ENCODE measurements around the gene ETFRF1.
A peak's percentile ranks its signal among the peaks of the same experiment; 100 is the strongest.

Gene ETFRF1

GRCh38 chr12:25195056-25195971 is at the start of gene ETFRF1, which contains the start of gene DNAI7:
Gene ETFRF1 (plus strand): TSS chr12:25195237. CDS start chr12:25203957, 8,720 bp downstream.
Gene DNAI7 (minus strand): TSS chr12:25195160. CDS start chr12:25195078, 82 bp downstream.
- peak; percentile 89 to 94 for DNase-seq (ENCODE audit: low read depth in 2 of 2)

DNA sequence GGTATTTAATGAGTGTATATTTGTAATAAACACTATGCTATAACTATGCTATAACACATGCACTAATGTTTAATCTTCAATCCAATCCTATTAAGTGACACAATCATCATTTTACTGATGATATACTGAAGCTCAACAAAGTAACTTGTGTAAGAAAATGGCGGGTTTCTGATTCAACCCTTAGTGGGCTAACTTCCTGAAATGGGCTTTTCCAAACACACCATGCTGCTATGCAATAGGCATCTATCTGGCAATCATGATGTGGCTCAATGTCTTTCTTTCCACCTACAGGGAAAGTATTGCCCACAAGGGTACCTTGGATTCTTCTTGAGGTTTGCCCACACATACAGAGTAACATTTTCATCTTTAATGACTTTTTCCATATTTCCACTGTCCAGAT is 48.4 kb upstream of the ETFRF1 start:
- DNase-seq (ENCODE audit: low read depth in 2 of 2) = no peak

GRCh38 chr12:25151476-25151875 is 43.6 kb upstream of the ETFRF1 start:
- no peak for DNase-seq (ENCODE audit: low read depth in 2 of 2)

DNA sequence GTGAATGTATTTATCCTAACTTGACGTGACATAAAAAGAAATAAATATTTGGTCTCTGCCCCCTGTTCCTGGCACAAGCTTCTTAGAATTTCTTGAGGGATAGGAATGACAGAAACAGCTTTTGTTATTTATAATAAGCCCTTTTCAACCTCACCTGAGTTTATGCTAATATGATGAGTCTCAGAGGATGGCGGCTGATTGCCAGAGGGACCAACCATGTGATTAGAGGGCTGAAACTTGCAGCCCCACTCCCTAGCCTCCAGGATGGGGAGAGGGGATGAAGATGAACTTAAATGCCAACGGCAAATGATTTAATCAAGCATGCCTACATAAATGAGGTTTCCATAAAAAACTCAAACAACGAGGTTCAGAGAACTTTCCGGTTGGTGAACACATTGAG is 43.0 kb upstream of the ETFRF1 start:
- no peak for DNase-seq (ENCODE audit: low read depth in 2 of 2)

DNA sequence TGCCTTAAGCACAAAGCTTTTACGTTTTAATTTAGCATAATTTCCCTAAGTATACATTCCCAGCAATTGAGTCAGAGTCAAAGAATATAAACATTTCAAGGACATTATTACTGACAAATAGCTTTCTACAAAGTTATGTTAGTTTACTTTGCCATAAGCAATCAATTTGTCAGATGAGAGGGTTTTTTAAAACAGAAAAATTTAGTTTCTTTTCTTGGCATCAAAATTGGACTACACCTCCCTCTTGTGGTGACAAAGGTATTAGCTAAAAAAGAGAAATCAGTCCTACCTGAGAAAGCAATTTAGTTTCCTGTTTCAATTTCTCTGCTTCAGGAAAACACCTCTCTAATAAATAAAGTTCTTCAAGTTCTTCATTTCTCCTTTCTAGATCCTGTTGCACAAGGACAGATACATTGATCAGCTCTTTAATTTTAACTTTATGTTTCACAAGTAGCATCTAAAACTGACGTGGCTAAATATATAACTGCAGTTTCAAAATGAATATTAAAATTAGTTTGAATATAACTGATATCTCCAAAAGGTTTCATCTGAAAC is 39.9 kb upstream of the ETFRF1 start:
- no peak for DNase-seq (ENCODE audit: low read depth in 2 of 2)

GRCh38 chr12:25156061-25156460 is 39.0 kb upstream of the ETFRF1 start:
- DNase-seq (ENCODE audit: low read depth in 2 of 2) = no peak

DNA sequence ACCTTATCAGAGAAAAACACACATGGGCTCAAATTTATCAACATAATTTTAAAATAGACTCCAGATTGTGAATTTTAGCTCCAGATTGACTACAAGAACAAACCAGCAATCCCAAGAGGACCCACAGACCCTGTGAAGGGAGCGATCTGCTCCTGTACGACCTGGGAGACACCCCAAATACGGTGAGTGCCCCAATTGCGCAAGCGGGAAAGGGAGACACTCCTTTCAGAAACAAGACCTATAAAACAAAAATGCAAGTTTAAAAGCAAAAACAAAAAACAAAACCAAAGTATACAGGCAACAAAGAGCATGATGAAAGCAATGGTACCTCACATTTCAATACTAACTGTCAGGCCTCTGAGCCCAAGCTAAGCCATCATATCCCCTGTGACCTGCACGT is 32.2 kb upstream of the ETFRF1 start:
- no peak for DNase-seq (ENCODE audit: low read depth in 2 of 2)

- no peak for DNase-seq (ENCODE audit: low read depth in 2 of 2)
Observed at GRCh38 chr12:25182765-25183164, 12.3 kb upstream of the ETFRF1 start.

DNA sequence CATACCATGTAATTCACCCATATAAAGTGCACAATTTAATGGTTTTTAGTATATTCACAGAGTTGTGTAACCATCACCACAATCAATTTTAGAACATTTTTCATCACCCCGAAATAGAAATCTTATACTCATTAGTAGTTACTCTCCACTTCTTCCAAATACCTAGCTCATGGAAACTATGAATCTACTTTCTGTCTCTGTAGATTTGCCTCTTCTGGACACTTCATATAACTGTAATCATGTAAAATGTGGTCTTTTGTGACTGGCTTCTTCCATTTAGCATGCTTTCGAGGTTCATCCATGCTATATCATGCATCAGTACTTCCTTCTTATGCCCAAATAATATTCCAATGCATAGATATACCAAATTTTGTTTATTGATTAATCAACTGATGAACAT is 10.9 kb upstream of the ETFRF1 start:
- no peak for DNase-seq (ENCODE audit: low read depth in 2 of 2)

DNA sequence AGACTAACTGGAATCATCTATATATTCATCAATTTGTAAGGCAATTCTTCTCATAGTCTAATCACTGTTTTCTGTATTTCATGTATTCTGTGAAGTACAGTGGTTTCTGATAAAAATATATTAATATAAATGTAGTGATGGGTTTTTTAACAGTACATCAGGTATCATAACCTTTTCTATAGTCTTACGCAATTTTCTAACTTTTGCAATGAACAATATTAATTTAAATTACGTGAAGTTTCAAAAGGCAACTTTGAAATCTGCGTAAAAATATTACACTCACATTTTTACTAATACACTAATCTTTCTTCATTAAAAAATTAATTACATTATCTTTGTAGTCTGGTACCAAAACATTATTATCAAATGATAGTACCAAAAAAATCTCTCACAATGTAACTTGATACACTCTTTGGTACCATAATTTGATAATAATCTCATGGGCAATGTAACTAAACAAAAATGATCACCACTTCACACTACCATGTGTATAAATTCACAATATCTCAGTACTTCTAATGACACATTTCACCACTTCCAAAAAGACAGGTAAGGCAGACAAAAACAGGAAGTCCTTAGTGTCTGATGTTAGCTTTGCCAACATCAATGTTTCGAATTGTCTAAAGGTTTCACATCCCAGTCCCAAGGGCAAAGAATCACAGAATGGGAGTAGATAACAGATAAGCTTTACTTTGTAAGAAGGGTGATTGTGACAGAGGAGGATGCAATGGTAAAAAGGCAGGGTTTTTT is 8.8 kb upstream of the ETFRF1 start:
- no peak for DNase-seq (ENCODE audit: low read depth in 2 of 2)

GRCh38 chr12:25186788-25187402 is 8.1 kb upstream of the ETFRF1 start:
- no peak for DNase-seq (ENCODE audit: low read depth in 2 of 2)

GRCh38 chr12:25187781-25188180 is 7.3 kb upstream of the ETFRF1 start:
- no peak for DNase-seq (ENCODE audit: low read depth in 2 of 2)

GRCh38 chr12:25189656-25190055 is 5.4 kb upstream of the ETFRF1 start:
- DNase-seq (ENCODE audit: low read depth in 2 of 2) = no peak

DNA sequence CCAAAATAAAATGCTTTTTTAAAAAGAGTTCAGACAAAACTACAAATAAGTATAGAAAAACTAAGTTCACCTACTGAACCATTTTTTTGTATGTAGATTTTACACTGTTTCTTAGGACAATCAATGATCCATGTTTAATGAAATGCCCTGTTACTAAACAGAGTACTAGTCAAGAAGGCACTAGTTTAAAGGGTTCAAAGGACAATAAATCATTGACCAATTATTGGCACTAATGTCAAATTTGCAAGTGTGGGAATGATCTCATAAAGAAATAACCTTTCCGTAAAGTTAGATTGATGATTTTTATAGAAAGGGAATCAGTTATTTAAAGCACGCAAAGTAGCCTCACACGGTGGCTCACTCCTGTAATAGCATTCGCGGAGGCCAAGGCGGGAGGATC is 4.2 kb upstream of the ETFRF1 start:
- no peak for DNase-seq (ENCODE audit: low read depth in 2 of 2)

DNA sequence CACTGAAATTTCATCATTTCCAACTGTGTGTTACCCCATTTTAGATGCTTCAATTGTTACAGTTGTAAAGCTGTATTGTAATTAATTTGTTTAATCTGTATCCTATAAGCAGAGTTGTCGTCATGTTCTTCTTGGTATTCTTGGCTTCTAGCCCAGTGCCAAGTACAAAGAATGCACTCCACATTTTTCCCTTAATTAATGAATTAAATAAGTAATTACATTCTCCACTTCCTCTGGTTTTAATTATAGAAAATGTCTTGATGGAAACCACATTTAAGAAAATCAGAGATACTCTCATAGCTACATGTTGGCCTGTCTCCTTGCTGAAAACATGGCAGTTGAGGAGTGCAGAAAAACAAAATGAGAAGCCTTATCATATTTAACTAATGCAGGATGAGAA is 823 bp upstream of the ETFRF1 start:
- DNase-seq (ENCODE audit: low read depth in 2 of 2) = no peak

GRCh38 chr12:25194722-25195055 is 348 bp upstream of the ETFRF1 start:
- no peak for DNase-seq (ENCODE audit: low read depth in 2 of 2)

- no peak for DNase-seq (ENCODE audit: low read depth in 2 of 2)
Observed at GRCh38 chr12:25197608-25198007, 2.6 kb downstream of the ETFRF1 start.

- no peak for DNase-seq (ENCODE audit: low read depth in 2 of 2)
Observed at GRCh38 chr12:25200703-25201102, 5.7 kb downstream of the ETFRF1 start.

- DNase-seq (ENCODE audit: low read depth in 2 of 2) = no peak
Observed at GRCh38 chr12:25202137-25202536, 7.1 kb downstream of the ETFRF1 start.

GRCh38 chr12:25207411-25207810 is 12.4 kb downstream of the ETFRF1 start:
- DNase-seq (ENCODE audit: low read depth in 2 of 2) = no peak

- DNase-seq (ENCODE audit: low read depth in 2 of 2) = no peak
Observed at GRCh38 chr12:25207846-25208245, 12.8 kb downstream of the ETFRF1 start.

DNA sequence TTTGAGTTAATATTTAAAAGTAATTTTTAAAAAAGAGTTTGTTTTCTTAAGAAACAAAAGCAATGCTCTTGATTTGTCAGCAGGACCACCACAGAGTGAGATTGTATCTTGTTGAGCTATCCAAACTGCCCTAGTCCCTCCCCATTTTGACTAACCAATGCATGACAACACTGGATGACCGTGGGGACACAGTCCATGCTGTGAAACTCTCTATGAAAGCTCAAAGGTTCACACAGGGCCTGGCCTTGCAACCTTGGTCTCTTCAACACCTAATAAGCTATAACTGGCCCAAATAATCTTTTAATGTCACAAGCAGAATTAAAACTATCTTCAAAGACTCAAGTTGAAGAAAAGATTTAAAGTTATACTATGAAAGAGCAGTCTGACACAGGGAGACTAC is 13.5 kb downstream of the ETFRF1 start:
- DNase-seq (ENCODE audit: low read depth in 2 of 2) = no peak
